NCI-H1417 treated with DMSO at 0.1 percent for 48 hours (cell line): ENCODE results near the gene STPG4.
"Not testable (repeated sequence)": the region's sequence is repeated elsewhere in the genome, so short reads cannot be mapped to it uniquely, and the experiment has no call there.

Experiments used
- DNase-seq: peaks from one replicate; lab custom pipeline; 2025; lab: John Stamatoyannopoulos, UW

Gene STPG4

GRCh38 chr2:47155091-47155876 lies at the start of gene STPG4:
Gene STPG4, minus strand, starts transcription at chr2:47155308. Its CDS starts 57 bp downstream, at chr2:47155251.
- no peak for DNase-seq

GRCh38 chr2:47204691-47205090 lies 49.6 kb upstream of the STPG4 start:
- DNase-seq = no peak

GRCh38 chr2:47203995-47204394 lies 48.9 kb upstream of the STPG4 start:
- no peak for DNase-seq

GRCh38 chr2:47201224-47201623 lies 46.1 kb upstream of the STPG4 start:
- no peak for DNase-seq

GRCh38 chr2:47198985-47199451 lies 43.9 kb upstream of the STPG4 start:
- DNase-seq = no peak

GRCh38 chr2:47196499-47196898 lies 41.4 kb upstream of the STPG4 start:
- DNase-seq = no peak

- no peak for DNase-seq
Observed at GRCh38 chr2:47196046-47196445, 40.9 kb upstream of the STPG4 start.

GRCh38 chr2:47195148-47195547 lies 40.0 kb upstream of the STPG4 start:
- no peak for DNase-seq

- no peak for DNase-seq
Observed at GRCh38 chr2:47194410-47194809, 39.3 kb upstream of the STPG4 start.

GRCh38 chr2:47193607-47194006 lies 38.5 kb upstream of the STPG4 start:
- no peak for DNase-seq

GRCh38 chr2:47190188-47190881 lies 35.2 kb upstream of the STPG4 start:
- DNase-seq = no peak

GRCh38 chr2:47189635-47190034 lies 34.5 kb upstream of the STPG4 start:
- no peak for DNase-seq

- DNase-seq = no peak
Observed at GRCh38 chr2:47187069-47187468, 32.0 kb upstream of the STPG4 start.

- no peak for DNase-seq
Observed at GRCh38 chr2:47186351-47186750, 31.2 kb upstream of the STPG4 start.

- not testable (repeated sequence) for DNase-seq
Observed at GRCh38 chr2:47185098-47185497, 30.0 kb upstream of the STPG4 start.

- DNase-seq = no peak
Observed at GRCh38 chr2:47181176-47181575, 26.1 kb upstream of the STPG4 start.

GRCh38 chr2:47180531-47180930 lies 25.4 kb upstream of the STPG4 start:
- DNase-seq = no peak

- no peak for DNase-seq
Observed at GRCh38 chr2:47179388-47179787, 24.3 kb upstream of the STPG4 start.

- no peak for DNase-seq
Observed at GRCh38 chr2:47178341-47178740, 23.2 kb upstream of the STPG4 start.

GRCh38 chr2:47177043-47177565 lies 22.0 kb upstream of the STPG4 start:
- DNase-seq = no peak

- DNase-seq = no peak
Observed at GRCh38 chr2:47174733-47175361, 19.7 kb upstream of the STPG4 start.

GRCh38 chr2:47173986-47174732 lies 19.1 kb upstream of the STPG4 start:
- DNase-seq = no peak
